Measurements from ENCODE around the gene TEX2. TPM values are rescaled to one million over a fixed set of nuclear protein-coding genes. Genes with fewer than 3 reads are reported as not detected.

TEX2 gene
- total and polyA plus RNA-seq, 9 of the 15 experiments (the other 6 are each of a cell fraction or from before 2014, with no cell fraction given) = 4.1 to 27.6 (median 19.3) TPM

GRCh38 chr17:64117981-64118979, 144.8 kb downstream of the TEX2 start (continued):
- peak; percentile 18; the same call in 1 of the 2 replicates for TF ChIP-seq NCOR1 (IDR thresholded peaks at IDR 0.05)
- TF ChIP-seq CREM (IDR thresholded peaks at IDR 0.05; ENCODE audit: low read depth) = peak; percentile 36; the same call in 1 of the 2 replicates
- no peak for TF ChIP-seq TRIM24 (IDR thresholded peaks at IDR 0.05)
- no peak for TF ChIP-seq HNRNPL (IDR thresholded peaks at IDR 0.05; ENCODE audit: low read depth, low read length)
- TF ChIP-seq IRF9 (tag; IDR thresholded peaks at IDR 0.05) = no peak
- TF ChIP-seq ZNF407 (IDR thresholded peaks at IDR 0.05; ENCODE audit: low read depth) = no peak
- peak; percentile 71 for TF ChIP-seq ARID1B (IDR thresholded peaks at IDR 0.05)
- no peak for TF ChIP-seq E2F3 (CRISPR knock-in tag; IDR thresholded peaks at IDR 0.05)
- TF ChIP-seq BHLHE40 (IDR thresholded peaks at IDR 0.05; ENCODE audit: low read length) = peak; percentile 39
- TF ChIP-seq, protein P1, sequence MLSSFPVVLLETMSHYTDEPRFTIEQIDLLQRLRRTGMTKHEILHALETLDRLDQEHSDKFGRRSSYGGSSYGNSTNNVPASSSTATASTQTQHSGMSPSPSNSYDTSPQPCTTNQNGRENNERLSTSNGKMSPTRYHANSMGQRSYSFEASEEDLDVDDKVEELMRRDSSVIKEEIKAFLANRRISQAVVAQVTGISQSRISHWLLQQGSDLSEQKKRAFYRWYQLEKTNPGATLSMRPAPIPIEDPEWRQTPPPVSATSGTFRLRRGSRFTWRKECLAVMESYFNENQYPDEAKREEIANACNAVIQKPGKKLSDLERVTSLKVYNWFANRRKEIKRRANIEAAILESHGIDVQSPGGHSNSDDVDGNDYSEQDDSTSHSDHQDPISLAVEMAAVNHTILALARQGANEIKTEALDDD (IDR thresholded peaks at IDR 0.05) = peak; percentile 63
